Adrenal gland (tissue), 19 donors: Measurements from ENCODE around the gene LIM2. TPM values are rescaled to one million over a fixed set of nuclear protein-coding genes. Genes with fewer than 3 reads are reported as not detected.

Experiments used
- DNase-seq, 7 donors: peaks; one replicate each; pipeline ENCODE4 v3.0.0-alpha.2; 2019 to 2020
- H3K27ac ChIP-seq, 5 donors: fragments of 200-600 bp; sonication (generic) in 4 of 5; 1 replicate in 3 of 5; 2 replicates in 2 of 5; pipeline versions ENCODE4 v1.5.1 to v1.8.0; 2016 to 2020; ENCODE audit warnings: mild to moderate bottlenecking in 1 of 5
- H3K27me3 ChIP-seq: fragments of 200-600 bp; 2 replicates; pipeline ENCODE4 v1.8.0; 2021
- H3K36me3 ChIP-seq, 2 donors: fragments of 200-600 bp; replicated peaks in 1 of 2; 1 replicate in 1 of 2; 2 replicates in 1 of 2; pipeline versions ENCODE4 v1.5.1 to v1.8.0; 2018 to 2022
- H3K4me1 ChIP-seq, 2 donors: fragments of 200-600 bp; replicated peaks in 1 of 2; 1 replicate in 1 of 2; 2 replicates in 1 of 2; pipeline versions ENCODE4 v1.5.1 to v1.8.0; 2018 to 2021
- H3K4me3 ChIP-seq, 4 donors: fragments of 200-600 bp; sonication (generic) in 3 of 4; one replicate each; pipeline ENCODE4 v1.5.1; 2016 to 2018
- H3K9me3 ChIP-seq, 3 donors: fragments of 200-600 bp; sonication (generic) in 1 of 3; replicated peaks in 1 of 3; 1 replicate in 2 of 3; 2 replicates in 1 of 3; pipeline versions ENCODE4 v1.5.1 to v1.8.0; 2016 to 2021
- CTCF ChIP-seq, 6 experiments: fragments of 450-650 bp in 4 of 6; fragments of 200-600 bp in 2 of 6; sonication (generic) in 1 of 6; IDR thresholded peaks; 1 replicate in 5 of 6; 2 replicates in 1 of 6; pipeline versions ENCODE4 v1.5.1 to v1.8.0; 2016 to 2021; ENCODE audit warnings: antibody characterized with exemption in 6 of 6, mild to moderate bottlenecking in 2 of 6, moderate library complexity in 1 of 6
- POLR2A ChIP-seq, 2 donors: fragments of 450-650 bp; IDR thresholded peaks; one replicate each; pipeline ENCODE4 v1.6.1; 2017; ENCODE audit warnings: antibody characterized with exemption in 2 of 2, mild to moderate bottlenecking in 2 of 2, moderate library complexity in 1 of 2
- WGBS, 4 donors: extraction: QIAGEN DNeasy Blood & Tissue Kit in 2 of 4; methylation state at CpG; one replicate each; pipeline versions ENCODE4 v1.1.5 to v1.1.7; 2013 to 2017; 5-methylcytosine and 5-hydroxymethylcytosine counted together
- intact Hi-C, 2 donors: fragments of 100-400 bp; cut with DNase I; formaldehyde crosslinking; loops; one replicate each; pipeline versions ENCODE4 v1.14.1 to v1.15.0; 2022 to 2023
- long read RNA-seq, 10 donors: library from polyadenylated mRNA in 3 of 10; unstranded in 2 of 10; stranded (forward) in 1 of 10; transcript quantifications; one replicate each; pipeline ENCODE4 v2.0.0 and lab custom pipeline, GENCODE V29; 2021 to 2026
- polyA plus RNA-seq, 3 donors: library from polyadenylated mRNA; stranded (reverse); fragments of 200-250 nt in 2 of 3; fragments of 350-450 nt in 1 of 3; fragmentation: Illumina TruSeq in 1 of 3; extraction: RNeasy Lipid Tissue Mini Kit (QIAGEN cat#74804) in 1 of 3; gene quantifications; one replicate each; pipeline ENCODE4 v1.2.3, GENCODE V29; 2013 to 2014
- total RNA-seq, 9 donors: library from RNA; depleted of rRNA in 4 of 9; stranded (reverse); fragments of >200 nt in 4 of 9; fragments of 120-200 nt in 1 of 9; fragmentation: NEBNext Ultra II Directional in 1 of 9; extraction: Animal tissue kit (Norgen Biotek cat#: 25700) in 1 of 9; gene quantifications; one replicate each; pipeline versions ENCODE4 v1.1.0 to v1.2.4, GENCODE V29; 2013 to 2023
- donor health status: healthy with polysubstance abuse.
- donor health status: Bipolar disorder and iron deficiency.
- donor health status: DM: yes; HTN: yes; CAD: no.
- donor health status: DM: no; HTN: no; CAD: no.
- donor health status: DM: no; HTN: no; CAD: no.
- donor health status: DM: yes; HTN: yes; CAD: no.

The LIM2 gene
- total RNA-seq (not detected), polyA plus RNA-seq (not detected)
- long read RNA-seq, donor 1 = 0 reads
- long read RNA-seq, donor 2 = 0 reads
- long read RNA-seq, donor 3 = 0 reads
- long read RNA-seq, donor 4 = 0 reads
- long read RNA-seq, donor 5 = 0 reads
- long read RNA-seq, donor 6 = 0 reads
- long read RNA-seq, donor 7 = 0 reads
- long read RNA-seq, donor 8 = 0 reads
- long read RNA-seq, donor 9 = 0 reads
- long read RNA-seq, donor 10 = 0 reads

GRCh38 chr19:51387924-51388389 lies at the start of gene LIM2:
Gene LIM2, minus strand, starts transcription at chr19:51387974. Its CDS starts 531 bp downstream, at chr19:51387443.
- H3K9me3 ChIP-seq = no peaks in the 10 kb centered on the region
- no peaks in the 10 kb centered on the region for H3K27me3 ChIP-seq
- no peak within 1 kb of the TSS for H3K4me3 ChIP-seq
- no peak for DNase-seq
- H3K27ac ChIP-seq = no peak within 1 kb of the TSS
- WGBS, 4 donors = 89 to 93% (median 91%) methylated on average over 5 to 15 of the region's 15 CpGs
- TF ChIP-seq CTCF (IDR thresholded peaks at IDR 0.05) (no peak), POLR2A (IDR thresholded peaks at IDR 0.05) (no peak)
- intact Hi-C loops = no loop called here
- H3K36me3 ChIP-seq = no peaks in the 10 kb centered on the region
- H3K4me1 ChIP-seq = no peaks in the 10 kb centered on the region

- Histone ChIP-seq H3K36me3 (no peaks in the 10 kb centered on the region), H3K4me1 (no peaks in the 10 kb centered on the region), H3K9me3 (no peaks in the 10 kb centered on the region), H3K27ac (no peak overlapping the region), H3K27me3 (no peaks in the 10 kb centered on the region), H3K4me3 (no peak overlapping the region)
- TF ChIP-seq POLR2A (IDR thresholded peaks at IDR 0.05) (no peak), CTCF (IDR thresholded peaks at IDR 0.05) (no peak)
- no peak for DNase-seq
- intact Hi-C loops = no loop called here
- WGBS, 4 donors = 38 to 67% (median 47%) methylated on average over 1 of the region's 1 CpG
Observed at GRCh38 chr19:51434456-51434855, 46.7 kb upstream of the LIM2 start.

GRCh38 chr19:51433043-51433442 lies 45.3 kb upstream of the LIM2 start:
- DNase-seq = no peak
- H3K4me1 ChIP-seq = no peaks in the 10 kb centered on the region
- no peaks in the 10 kb centered on the region for H3K36me3 ChIP-seq
- no peak overlapping the region for H3K4me3 ChIP-seq
- no peaks in the 10 kb centered on the region for H3K9me3 ChIP-seq
- H3K27me3 ChIP-seq = no peaks in the 10 kb centered on the region
- intact Hi-C loops = no loop called here
- WGBS, 4 donors = 42 to 61% (median 47%) methylated on average over 4 of the region's 4 CpGs
- H3K27ac ChIP-seq = no peak overlapping the region
- TF ChIP-seq CTCF (IDR thresholded peaks at IDR 0.05) = no peak
- no peak for TF ChIP-seq POLR2A (IDR thresholded peaks at IDR 0.05)

- TF ChIP-seq POLR2A (IDR thresholded peaks at IDR 0.05) (no peak), CTCF (IDR thresholded peaks at IDR 0.05) (no peak)
- H3K36me3 ChIP-seq = no peaks in the 10 kb centered on the region
- WGBS, 4 donors = 41 to 61% (median 43%) methylated on average over 3 of the region's 3 CpGs
- H3K27ac ChIP-seq = peak overlapping the region in 1 of 5 donors; percentile 72
- DNase-seq = no peak
- intact Hi-C loops = no loop called here
- no peaks in the 10 kb centered on the region for H3K27me3 ChIP-seq
- H3K4me3 ChIP-seq = no peak overlapping the region
- no peaks in the 10 kb centered on the region for H3K4me1 ChIP-seq
- H3K9me3 ChIP-seq = no peaks in the 10 kb centered on the region
Observed at GRCh38 chr19:51431124-51431523, 43.4 kb upstream of the LIM2 start.
